BLaER1 (cell line): ENCODE measurements around the gene EPHA3.

Experiments used
- H3K27ac ChIP-seq: shearing (Covaris generic); formaldehyde crosslinking; 2 replicates; pipeline ENCODE4 v1.8.1; 2022
- H3K27me3 ChIP-seq: shearing (Covaris generic); formaldehyde crosslinking; 2 replicates; pipeline ENCODE4 v1.8.1; 2022
- H3K36me3 ChIP-seq: shearing (Covaris generic); formaldehyde crosslinking; 2 replicates; pipeline ENCODE4 v1.8.1; 2022
- H3K4me1 ChIP-seq: shearing (Covaris generic); formaldehyde crosslinking; 2 replicates; pipeline ENCODE4 v1.8.1; 2022
- H3K4me2 ChIP-seq: shearing (Covaris generic); formaldehyde crosslinking; 2 replicates; pipeline ENCODE4 v1.8.1; 2022
- H3K4me3 ChIP-seq: shearing (Covaris generic); formaldehyde crosslinking; 2 replicates; pipeline ENCODE4 v1.8.1; 2022
- H3K9ac ChIP-seq: shearing (Covaris generic); formaldehyde crosslinking; 2 replicates; pipeline ENCODE4 v1.8.1; 2022
- H3K9me3 ChIP-seq: shearing (Covaris generic); formaldehyde crosslinking; 2 replicates; pipeline ENCODE4 v1.8.1; 2022
- H4K20me1 ChIP-seq: shearing (Covaris generic); formaldehyde crosslinking; 2 replicates; pipeline ENCODE4 v1.8.1; 2022
- Cebpa-rat ChIP-seq: shearing (Covaris generic); IDR thresholded peaks from 2 replicates; pipeline ENCODE4 v1.8.1; 2022

EPHA3 gene

GRCh38 chr3:89245612-89246011 lies 138.2 kb downstream of the EPHA3 start:
- Histone ChIP-seq H3K4me1 (no peaks in the 10 kb centered on the region), H3K4me2 (no peak overlapping the region), H4K20me1 (peaks cover 40% of the 10 kb centered on the region; the same call in 1 of the 2 replicates), H3K36me3 (peaks cover 18% of the 10 kb centered on the region; the same call in 1 of the 2 replicates), H3K9ac (no peak overlapping the region), H3K27ac (no peak overlapping the region), H3K27me3 (no peaks in the 10 kb centered on the region), H3K4me3 (no peak overlapping the region), H3K9me3 (no peaks in the 10 kb centered on the region)
- TF ChIP-seq Cebpa-rat, result no peak

- no peak overlapping the region for H3K27ac ChIP-seq
- H3K9ac ChIP-seq, result no peak overlapping the region
These were observed 138.9 kb downstream of the EPHA3 start for GRCh38 chr3:89246326-89246725.

DNA sequence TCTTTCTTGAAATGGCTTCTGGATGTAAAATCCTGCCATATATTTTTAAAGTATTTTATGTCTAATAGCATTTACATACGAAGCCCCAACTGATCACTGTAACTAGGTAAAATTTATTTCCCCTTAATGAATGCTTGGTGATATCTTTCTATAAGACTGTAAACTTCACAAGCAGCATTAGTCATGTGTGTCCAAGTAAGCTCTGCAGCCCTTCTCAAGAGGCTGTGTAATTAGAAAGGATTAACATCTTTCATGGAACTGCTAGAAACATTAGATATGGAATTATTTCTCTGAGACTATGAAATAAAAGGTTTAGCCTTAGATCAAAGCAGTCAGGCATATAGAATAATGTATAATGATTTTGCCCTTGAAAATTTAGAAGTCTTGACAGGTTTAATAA lies 143.3 kb downstream of the EPHA3 start:
- Histone ChIP-seq H3K4me3 (no peak overlapping the region), H3K4me2 (no peak overlapping the region), H3K9me3 (no peaks in the 10 kb centered on the region), H3K36me3 (peaks cover 23% of the 10 kb centered on the region; the same call in 1 of the 2 replicates), H3K27ac (no peak overlapping the region), H3K27me3 (no peaks in the 10 kb centered on the region), H3K9ac (no peak overlapping the region), H3K4me1 (no peaks in the 10 kb centered on the region), H4K20me1 (peaks cover 35% of the 10 kb centered on the region; the same call in 1 of the 2 replicates)
- no peak for TF ChIP-seq Cebpa-rat

More at GRCh38 chr3:89246326-89246725, 138.9 kb downstream of the EPHA3 start:
- no peaks in the 10 kb centered on the region for H3K9me3 ChIP-seq
- no peaks in the 10 kb centered on the region for H3K27me3 ChIP-seq
- H3K36me3 ChIP-seq, result peaks cover 18% of the 10 kb centered on the region; the same call in 1 of the 2 replicates
- no peak for TF ChIP-seq Cebpa-rat
- no peak overlapping the region for H3K4me2 ChIP-seq
- H3K4me3 ChIP-seq, result no peak overlapping the region
- no peaks in the 10 kb centered on the region for H3K4me1 ChIP-seq
- H4K20me1 ChIP-seq, result peaks cover 40% of the 10 kb centered on the region; the same call in 1 of the 2 replicates

DNA sequence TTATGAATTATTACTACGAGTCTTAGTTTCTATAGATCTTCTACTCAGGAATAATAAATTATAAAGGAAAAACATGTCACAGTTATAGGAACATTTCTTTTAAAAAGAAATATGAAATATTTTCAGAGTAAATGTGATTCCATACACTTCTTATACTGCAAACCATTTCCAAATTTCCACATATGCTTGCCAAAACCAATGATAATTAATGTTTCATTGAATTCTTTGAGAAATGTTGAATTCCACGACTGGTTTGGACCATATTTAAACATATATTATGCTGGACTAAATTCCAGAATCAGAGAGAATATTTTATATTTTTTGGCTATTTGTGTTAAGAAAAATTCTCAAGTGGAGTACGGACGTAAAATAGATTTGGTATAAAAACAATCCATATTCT lies 144.6 kb downstream of the EPHA3 start:
- no peaks in the 10 kb centered on the region for H3K4me1 ChIP-seq
- H4K20me1 ChIP-seq, result peaks cover 27% of the 10 kb centered on the region; the same call in 1 of the 2 replicates

GRCh38 chr3:89252860-89253259 lies 145.4 kb downstream of the EPHA3 start:
- peaks cover 27% of the 10 kb centered on the region; the same call in 1 of the 2 replicates for H4K20me1 ChIP-seq
- no peak overlapping the region for H3K4me2 ChIP-seq
- H3K9me3 ChIP-seq, result no peaks in the 10 kb centered on the region
- no peak for TF ChIP-seq Cebpa-rat
- peaks cover 38% of the 10 kb centered on the region; the same call in 1 of the 2 replicates for H3K36me3 ChIP-seq
- no peak overlapping the region for H3K27ac ChIP-seq
- no peaks in the 10 kb centered on the region for H3K4me1 ChIP-seq
- no peak overlapping the region for H3K9ac ChIP-seq
- no peak overlapping the region for H3K4me3 ChIP-seq
- no peaks in the 10 kb centered on the region for H3K27me3 ChIP-seq

More for the DNA sequence above, 144.6 kb downstream of the EPHA3 start:
- H3K4me2 ChIP-seq, result no peak overlapping the region
- no peaks in the 10 kb centered on the region for H3K27me3 ChIP-seq
- no peak overlapping the region for H3K27ac ChIP-seq
- no peak overlapping the region for H3K4me3 ChIP-seq
- H3K9me3 ChIP-seq, result no peaks in the 10 kb centered on the region
- H3K36me3 ChIP-seq, result peaks cover 34% of the 10 kb centered on the region; the same call in 1 of the 2 replicates
- H3K9ac ChIP-seq, result no peak overlapping the region
- TF ChIP-seq Cebpa-rat, result no peak

GRCh38 chr3:89256395-89256794 lies 149.0 kb downstream of the EPHA3 start:
- H3K27ac ChIP-seq, result no peak overlapping the region
- TF ChIP-seq Cebpa-rat, result no peak
- H4K20me1 ChIP-seq, result peaks cover 38% of the 10 kb centered on the region
- H3K27me3 ChIP-seq, result no peaks in the 10 kb centered on the region
- no peak overlapping the region for H3K4me3 ChIP-seq
- H3K4me2 ChIP-seq, result no peak overlapping the region
- H3K4me1 ChIP-seq, result no peaks in the 10 kb centered on the region
- no peak overlapping the region for H3K9ac ChIP-seq
- peaks cover 39% of the 10 kb centered on the region; the same call in 1 of the 2 replicates for H3K36me3 ChIP-seq
- H3K9me3 ChIP-seq, result no peaks in the 10 kb centered on the region

GRCh38 chr3:89256882-89257281 lies 149.5 kb downstream of the EPHA3 start:
- no peaks in the 10 kb centered on the region for H3K27me3 ChIP-seq
- no peaks in the 10 kb centered on the region for H3K9me3 ChIP-seq
- H3K36me3 ChIP-seq, result peaks cover 39% of the 10 kb centered on the region; the same call in 1 of the 2 replicates
- TF ChIP-seq Cebpa-rat, result no peak
- H3K27ac ChIP-seq, result no peak overlapping the region
- no peak overlapping the region for H3K9ac ChIP-seq
- no peak overlapping the region for H3K4me2 ChIP-seq
- peaks cover 41% of the 10 kb centered on the region for H4K20me1 ChIP-seq
- no peak overlapping the region for H3K4me3 ChIP-seq
- H3K4me1 ChIP-seq, result no peaks in the 10 kb centered on the region

DNA sequence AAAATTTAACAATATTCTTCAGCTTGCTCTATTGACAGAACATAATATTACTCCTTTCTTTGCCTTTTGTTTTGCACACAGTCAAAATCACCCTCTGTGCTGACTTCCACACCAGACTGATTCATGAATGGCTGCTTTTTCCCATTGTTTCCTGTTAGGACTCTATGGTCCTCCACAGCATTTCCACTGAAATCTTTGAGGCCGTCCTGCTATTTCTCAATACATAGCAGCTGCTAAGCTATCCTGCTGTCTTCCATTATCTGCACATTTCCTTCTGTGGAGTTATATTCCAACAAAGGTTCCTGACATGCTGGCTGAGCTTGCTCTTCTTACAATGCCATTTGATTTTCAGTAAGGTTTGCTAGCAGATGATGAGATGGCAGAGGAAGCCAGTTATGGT lies 153.3 kb downstream of the EPHA3 start:
- Histone ChIP-seq H3K4me1 (no peaks in the 10 kb centered on the region), H3K27me3 (no peaks in the 10 kb centered on the region), H3K9me3 (no peaks in the 10 kb centered on the region), H3K27ac (no peak overlapping the region), H4K20me1 (peaks cover 67% of the 10 kb centered on the region), H3K9ac (no peak overlapping the region), H3K4me2 (no peak overlapping the region), H3K4me3 (no peak overlapping the region), H3K36me3 (peaks cover 49% of the 10 kb centered on the region)
- TF ChIP-seq Cebpa-rat, result no peak

GRCh38 chr3:89261673-89262072 lies 154.3 kb downstream of the EPHA3 start:
- H3K27ac ChIP-seq, result no peak overlapping the region
- no peak for TF ChIP-seq Cebpa-rat

GRCh38 chr3:89262309-89262929 lies 155.0 kb downstream of the EPHA3 start:
- H3K36me3 ChIP-seq, result peaks cover 34% of the 10 kb centered on the region
- H4K20me1 ChIP-seq, result peaks cover 67% of the 10 kb centered on the region
- H3K4me1 ChIP-seq, result no peaks in the 10 kb centered on the region
- H3K4me3 ChIP-seq, result no peak overlapping the region
- H3K9ac ChIP-seq, result no peak overlapping the region
- H3K27me3 ChIP-seq, result no peaks in the 10 kb centered on the region
- no peak overlapping the region for H3K4me2 ChIP-seq
- TF ChIP-seq Cebpa-rat, result no peak
- H3K27ac ChIP-seq, result no peak overlapping the region
- no peaks in the 10 kb centered on the region for H3K9me3 ChIP-seq

More at GRCh38 chr3:89261673-89262072, 154.3 kb downstream of the EPHA3 start:
- Histone ChIP-seq H3K27me3 (no peaks in the 10 kb centered on the region), H3K4me2 (no peak overlapping the region), H4K20me1 (peaks cover 67% of the 10 kb centered on the region), H3K4me1 (no peaks in the 10 kb centered on the region), H3K36me3 (peaks cover 41% of the 10 kb centered on the region), H3K9me3 (no peaks in the 10 kb centered on the region), H3K9ac (no peak overlapping the region), H3K4me3 (no peak overlapping the region)
